ENCODE measurements around the gene TGFB2. TPM values are rescaled to one million over a fixed set of nuclear protein-coding genes. Genes with fewer than 3 reads are reported as not detected.

TGFB2 gene
- total RNA-seq, 1 donor from 2014 or later: 40.1 TPM

DNA sequence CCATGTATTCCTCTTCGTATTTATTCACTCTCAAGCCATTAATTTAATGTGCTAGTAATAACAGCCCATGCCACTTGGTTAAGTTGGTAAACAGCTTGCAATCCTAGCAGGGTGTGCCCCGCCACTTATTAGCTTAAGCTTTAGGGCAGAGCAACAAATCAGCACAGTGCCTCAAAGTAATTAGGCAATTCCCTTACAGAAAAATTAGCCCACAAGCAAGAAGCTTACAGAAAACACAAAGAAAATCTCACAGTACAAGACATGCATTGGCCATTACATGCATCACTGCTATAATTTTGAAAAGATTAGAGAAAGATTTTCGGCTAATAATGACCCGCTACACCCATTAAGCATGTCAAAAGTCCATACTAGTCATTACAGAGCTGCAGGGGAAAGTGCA is 47.6 kb downstream of the TGFB2 start:
- no peak for DNase-seq

DNA sequence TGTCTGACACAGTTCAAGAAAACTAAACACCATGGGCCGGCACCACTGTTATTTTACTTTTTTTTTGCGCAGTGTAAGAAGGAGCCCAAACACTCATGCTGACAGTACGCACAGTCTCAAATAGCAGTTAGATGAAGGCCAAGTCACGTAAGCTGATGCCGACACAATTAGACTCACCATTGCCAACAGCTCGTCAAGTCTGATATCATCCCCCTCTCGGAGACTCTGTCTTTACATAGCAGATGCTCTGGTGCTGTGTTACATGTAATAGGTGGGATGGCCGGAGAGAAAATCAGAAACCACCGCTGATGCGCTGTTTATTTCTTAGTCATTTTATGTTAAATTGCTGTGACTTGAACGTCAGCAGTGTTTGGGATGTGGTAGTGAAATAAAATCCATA is 49.3 kb downstream of the TGFB2 start:
- DNase-seq: peak; percentile 94

DNA sequence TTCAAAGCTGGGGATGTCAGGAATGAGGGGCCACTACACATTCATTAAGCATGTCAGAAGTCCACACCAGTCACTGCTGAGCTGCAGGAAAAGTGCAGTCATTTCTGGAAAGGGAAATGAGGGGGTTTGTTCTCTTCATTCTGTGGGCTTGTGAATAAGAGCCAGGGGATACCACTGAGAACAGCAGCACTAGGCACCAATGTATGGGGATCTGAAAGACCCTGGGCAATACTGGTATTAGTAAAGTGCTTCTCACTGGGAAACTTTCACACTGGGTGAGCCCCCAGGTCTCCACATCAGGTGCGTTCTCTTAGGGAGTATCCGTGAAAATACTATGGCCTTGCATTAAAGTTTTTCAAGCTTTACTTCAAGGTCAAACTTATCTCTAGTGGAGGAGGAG is 49.9 kb downstream of the TGFB2 start:
- DNase-seq: no peak

DNA sequence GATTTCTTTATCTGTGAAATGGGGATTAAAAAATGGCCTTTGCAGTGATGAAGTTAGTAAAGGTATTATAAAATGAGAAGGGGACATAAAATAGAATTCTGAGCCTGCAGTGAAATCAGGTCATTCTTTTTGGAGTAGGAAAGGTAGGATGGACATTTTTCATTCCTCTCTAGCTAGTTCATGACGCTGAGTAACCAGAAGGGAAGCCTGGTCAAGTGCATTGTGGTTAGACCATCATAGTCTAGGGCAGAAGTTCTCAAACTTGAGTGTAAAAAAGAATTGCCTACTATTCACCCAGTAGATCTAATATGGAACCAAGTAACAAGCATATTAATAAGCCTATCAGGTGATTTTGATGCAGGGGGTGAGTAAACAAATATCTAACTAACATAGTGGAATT is 50.8 kb downstream of the TGFB2 start:
- no peak for DNase-seq

DNA sequence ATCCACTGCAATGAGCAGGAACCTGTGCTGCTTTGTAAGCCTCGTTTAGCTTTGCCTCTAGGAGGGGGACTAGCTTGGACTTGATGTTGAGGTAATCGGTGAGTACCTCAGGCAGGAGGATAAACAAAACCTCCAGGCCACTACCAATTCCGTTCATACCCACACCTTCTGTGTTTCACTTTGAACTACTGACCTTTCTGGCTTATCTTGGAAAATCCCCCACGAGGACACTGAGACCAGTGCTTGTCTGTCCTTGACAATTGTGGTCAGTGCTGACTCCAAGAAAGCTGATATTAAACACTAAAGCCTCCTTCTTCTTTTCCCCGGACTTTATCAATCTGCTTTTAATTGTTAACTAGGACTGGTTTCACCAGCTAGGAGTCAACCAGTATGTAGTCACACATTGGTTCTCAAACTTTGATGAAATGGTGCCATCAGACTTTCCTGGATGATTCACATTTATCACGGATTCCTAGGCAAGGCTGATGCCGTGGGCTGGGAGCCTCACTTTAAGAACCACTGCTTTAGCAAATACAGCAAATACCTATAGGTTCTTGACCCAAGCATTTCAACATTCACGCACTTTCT is 52.7 kb downstream of the TGFB2 start:
- DNase-seq: no peak

DNA sequence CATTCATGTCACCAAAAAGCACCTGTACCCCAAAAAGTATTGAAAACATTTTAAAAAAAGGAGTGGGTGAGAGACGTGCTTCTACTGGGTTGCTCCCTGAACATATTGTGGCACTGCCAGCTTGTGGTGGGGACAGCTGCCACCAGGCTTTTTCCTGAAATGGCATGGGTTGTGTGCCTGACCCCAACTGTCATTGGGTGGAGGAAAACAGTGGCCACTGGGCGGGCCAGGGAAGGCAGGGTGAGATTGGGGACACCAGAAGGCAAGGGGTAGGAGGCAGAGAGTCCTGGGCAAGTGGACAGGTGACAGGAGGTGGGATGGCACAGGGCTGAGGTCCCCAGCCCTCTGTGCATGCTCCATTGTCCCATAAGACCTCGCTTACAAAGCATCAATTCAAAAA is 55.5 kb downstream of the TGFB2 start:
- no peak for DNase-seq

DNA sequence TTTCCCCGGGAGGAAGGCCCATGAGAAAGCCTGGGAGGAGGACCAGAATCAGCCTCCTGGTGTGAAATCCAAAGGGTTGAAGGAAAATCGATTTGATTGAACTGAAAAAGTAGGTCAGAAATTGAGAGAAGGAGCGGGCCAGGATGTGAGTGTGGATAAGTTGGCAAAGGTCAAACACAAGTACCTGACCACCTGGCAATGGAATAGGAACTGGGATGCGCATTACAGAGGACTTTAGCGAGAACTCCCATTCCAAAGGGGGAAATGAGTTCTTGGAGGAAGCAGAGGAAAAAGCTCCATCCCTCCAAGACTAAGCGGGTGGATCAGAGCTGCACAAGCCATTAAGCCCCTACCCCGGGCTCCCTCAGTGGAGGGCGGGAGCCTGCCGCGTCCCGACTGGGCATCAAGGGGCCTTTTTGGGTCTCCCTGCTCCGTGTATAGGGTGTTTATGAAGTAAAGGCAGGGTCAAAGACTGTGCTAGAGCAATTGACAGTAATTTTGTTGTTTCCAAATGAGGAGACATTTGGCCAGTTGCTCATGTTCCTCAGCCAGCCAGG is 56.4 kb downstream of the TGFB2 start:
- no peak for DNase-seq

DNA sequence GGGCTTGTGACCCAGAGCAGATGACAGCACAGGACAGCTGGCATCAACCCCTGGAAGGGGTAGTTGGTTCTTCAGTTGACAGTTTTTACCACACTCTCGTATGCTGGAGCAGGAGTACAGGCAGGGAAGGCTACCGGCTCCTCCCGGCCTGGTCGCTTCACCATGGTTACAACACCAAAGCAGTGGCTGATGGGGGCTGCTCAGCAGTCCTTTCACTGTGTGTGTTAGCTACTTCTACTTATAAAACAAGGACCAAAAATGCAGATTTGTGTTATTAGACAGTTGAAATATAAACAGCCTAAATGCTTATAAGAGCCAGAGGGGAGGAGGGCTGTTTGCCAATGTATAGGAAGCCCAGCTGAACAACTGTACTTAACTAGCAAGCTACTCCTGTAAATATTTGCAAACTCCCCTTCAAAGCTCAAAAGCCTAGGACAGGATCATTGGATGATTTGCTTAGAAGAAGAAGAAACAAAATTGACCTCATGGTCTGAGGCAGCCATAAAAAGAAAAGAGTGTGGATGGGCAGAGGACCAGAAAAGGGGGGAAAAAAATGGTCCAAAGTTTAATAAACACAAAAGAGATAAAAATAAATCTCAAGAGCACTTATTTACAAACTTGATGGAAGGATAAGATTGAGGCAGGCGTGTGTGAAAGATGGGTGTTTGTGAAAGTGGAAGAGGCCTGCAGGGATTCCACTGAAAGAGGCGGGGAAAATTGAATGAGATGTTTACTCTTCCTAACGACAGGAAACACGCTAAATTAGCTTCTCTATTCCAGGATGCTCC is 57.1 kb downstream of the TGFB2 start:
- DNase-seq: peak; percentile 82

DNA sequence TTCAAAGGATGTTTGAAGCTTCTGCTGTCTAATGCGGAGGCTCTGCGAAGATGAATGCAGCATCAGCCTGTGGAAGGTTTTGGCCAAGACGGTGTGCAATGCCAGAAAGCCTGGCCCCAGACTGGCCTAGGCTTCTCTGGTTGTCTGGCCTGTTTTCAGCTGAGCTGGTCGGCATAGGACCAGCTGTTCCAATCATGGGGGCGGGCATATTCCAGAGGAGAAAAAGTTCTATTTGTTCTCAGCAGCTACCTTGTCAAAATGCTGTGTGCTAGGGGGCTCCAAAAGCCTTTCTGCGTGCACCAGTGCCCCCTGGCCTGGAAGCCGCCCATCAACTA is 57.6 kb downstream of the TGFB2 start:
- DNase-seq: peak; percentile 74

DNA sequence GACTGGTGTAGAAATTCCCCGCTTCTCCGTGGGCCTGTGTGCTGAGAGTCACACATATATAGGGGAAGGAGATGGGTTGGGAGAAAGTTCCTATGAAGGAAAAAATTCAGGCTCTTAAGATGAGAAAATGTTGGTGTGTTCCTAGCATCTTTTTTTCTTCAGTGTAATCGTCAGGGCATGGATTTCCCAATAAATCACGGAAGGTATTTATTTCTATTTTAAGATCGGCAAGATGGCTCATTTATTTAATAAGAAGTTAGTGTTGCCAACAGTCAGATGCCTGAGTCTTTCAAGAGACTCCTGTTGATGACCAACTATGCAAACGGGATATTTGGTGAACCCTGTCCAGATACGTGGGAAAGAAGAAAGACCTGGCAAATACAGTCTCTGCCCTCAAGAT is 58.2 kb downstream of the TGFB2 start:
- no peak for DNase-seq

DNA sequence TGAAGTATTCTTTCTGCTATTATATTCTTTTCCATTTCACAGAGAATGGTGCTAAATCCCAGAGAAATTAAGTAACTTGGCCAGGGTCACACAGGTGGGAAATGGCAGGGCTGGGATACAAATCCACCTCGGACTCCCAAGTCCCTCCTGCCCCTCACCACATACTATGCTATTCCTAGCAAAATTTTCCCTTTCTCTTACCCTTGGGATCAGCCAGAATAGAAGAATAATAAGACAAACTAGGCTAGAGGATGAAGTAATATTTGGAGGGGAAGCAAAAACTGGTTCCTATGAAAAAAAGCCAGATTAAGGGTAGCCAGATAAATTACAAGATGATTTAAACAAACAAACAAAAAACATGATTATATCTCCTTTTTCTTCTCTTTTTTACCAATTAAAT is 62.5 kb downstream of the TGFB2 start:
- no peak for DNase-seq

DNA sequence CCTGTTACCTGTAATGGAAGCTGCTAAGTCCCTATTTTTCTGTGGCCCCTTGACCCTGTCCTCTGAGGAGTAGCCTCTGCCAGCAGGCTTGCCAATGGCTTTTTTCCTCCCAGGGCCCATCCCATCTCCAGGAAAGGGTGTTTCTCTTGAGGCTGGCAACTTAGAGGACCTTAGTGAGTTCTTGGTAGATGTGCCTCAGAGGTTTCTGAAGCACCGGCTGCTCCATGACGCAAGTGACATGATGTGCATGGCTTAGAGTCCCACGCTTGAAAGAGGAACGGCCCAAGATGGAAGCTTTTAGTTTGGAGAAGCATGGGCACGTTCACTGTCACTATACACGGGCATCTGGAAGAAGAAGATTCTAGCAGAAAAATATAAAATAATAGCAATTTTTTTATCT is 63.0 kb downstream of the TGFB2 start:
- no peak for DNase-seq

DNA sequence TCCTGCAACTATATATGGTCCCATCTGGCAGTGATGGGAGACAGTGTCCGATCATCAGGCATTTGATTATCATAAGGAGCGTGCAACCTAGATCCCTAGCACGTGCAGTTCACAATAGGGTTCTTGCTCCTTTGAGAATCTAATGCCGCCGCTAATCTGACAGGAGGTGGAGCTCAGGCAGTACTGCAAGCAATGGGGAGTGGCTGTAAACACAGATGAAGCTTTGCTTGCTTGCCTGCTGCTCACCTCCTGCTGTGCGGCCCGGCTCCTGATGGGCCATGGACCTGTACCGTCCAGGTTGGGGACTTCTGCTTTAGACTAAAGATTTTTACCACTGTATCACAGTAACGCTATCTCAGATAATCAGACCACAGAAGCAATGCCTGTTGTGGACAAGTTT is 63.8 kb downstream of the TGFB2 start:
- DNase-seq: no peak

DNA sequence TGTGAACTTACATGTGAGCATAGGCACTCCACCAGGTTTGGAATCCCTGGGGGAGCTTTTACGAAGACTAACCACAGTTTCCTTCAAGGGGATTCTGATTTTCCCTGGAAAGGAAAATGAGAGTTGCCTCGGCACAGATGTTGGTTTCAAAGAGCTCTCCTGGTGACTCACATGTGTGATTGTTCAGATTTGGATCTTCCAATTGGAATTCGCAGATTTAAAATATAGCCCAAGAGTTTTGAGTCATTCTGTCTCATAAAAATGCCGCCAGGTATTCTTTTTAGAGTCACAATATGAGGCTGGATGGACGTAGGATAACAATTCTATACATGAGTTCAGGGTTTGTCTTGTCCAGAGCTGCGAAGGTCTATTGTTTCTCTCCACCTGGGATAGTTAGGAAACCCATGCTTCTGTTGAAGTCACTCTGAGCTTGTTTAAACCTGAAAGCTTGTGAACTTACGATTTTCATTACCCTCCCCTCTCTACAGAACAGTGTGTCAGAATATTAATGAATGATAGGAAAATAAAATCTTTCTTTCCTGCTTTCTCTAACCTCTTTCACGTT is 64.9 kb downstream of the TGFB2 start:
- no peak for DNase-seq

DNA sequence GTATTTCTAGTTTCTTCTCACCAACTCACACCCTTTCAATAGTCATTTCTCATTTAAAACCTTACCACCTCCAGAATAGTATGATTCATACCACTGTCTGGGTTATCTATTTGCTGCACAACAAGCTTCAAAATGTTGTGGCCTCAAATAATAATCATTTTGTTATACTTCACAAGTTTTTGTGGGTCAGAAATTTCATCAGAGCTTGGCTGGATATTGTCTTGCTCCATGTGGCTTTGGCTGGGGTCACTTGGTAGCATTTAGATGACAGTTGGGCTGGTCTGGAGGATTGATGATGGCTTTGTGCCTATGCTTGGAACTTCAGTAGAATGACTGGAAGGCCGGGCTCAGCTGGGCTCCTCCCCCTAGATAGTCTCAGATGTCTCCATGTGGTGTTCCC is 66.0 kb downstream of the TGFB2 start:
- no peak for DNase-seq

DNA sequence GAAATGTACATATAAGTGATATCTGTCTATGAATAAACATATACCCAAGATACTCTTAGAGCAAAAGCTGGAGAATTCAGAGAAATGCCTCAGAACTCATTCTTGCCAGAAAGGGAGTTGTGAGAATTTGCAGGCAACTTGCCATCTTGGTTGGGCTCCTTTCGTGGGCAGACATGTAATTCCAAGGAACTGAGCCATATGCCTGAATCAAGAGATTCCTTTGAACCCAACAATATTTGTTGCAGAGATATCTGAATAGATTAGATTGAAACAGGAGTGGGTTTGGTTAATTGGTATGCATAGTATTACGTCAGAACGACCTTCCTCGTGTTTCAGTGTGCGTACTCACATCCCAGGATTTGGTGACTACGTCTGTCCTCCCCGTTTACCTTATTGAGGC is 67.0 kb downstream of the TGFB2 start:
- DNase-seq: no peak

DNA sequence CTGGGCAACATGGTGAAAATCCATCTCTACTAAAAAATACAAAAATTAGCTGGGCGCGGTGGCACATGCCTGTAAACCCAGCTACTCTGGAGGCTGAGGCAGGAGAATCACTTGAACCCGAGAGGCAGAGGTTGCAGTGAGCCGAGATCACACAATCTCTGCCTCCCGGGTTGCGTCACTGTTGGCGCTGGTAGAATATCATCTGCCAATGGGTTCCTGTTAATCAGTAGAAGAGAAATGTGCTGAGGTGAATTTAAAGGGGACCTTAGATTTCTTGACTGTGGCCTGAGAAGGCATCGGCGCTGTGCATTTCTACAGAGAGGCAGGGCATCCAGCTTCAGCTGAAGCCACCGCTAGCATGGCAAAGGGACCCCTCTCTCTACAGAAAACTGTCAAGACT is 68.0 kb downstream of the TGFB2 start:
- no peak for DNase-seq

DNA sequence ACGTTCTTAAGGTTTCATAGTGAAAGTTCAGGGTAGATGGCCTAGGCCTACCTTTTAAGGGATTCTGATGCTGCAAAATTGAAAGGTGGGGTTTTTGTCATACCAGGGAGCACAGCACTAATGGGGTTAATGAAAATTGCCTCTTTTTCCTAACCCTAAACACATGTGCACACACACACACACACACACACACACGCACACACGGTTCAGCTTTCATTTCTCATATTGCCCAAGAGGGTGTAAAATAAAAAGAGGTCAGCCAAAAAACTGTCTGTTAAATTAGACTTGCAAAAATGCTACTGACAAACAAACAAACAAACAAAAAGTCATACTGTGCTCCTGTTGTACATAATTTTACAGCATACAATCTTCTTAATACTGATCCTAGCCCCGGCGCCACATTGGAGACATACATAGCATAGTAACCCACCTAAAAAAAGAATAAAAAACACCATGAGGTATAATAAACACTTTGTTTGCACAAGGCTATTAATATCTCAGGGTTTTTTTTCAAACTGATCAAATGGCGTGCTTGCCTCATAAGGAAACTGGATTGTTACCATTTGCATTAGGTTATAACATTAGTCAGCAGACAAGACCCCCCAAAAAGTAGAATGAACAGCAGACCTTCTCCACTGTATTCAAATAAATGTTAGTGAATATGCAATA is 69.1 kb downstream of the TGFB2 start:
- no peak for DNase-seq

DNA sequence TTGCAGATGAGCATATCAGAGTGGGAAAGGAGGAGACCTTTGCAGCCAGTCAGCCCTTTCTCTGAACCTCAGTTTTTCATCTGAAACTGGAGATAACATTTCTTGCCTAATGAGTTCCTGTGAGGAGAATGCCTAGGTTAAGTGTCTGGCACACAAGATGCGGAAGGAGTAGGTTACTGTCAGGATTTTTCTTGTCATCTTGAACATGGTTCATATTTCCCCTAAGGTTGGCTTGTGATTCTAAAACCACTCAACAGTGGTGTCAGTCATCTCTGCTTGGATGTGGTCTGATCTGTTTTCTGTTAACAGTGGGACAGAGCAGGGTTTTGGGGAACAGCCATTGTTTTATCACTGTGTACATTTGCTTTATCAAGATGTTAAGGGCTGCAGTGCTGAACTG is 70.6 kb downstream of the TGFB2 start:
- no peak for DNase-seq

DNA sequence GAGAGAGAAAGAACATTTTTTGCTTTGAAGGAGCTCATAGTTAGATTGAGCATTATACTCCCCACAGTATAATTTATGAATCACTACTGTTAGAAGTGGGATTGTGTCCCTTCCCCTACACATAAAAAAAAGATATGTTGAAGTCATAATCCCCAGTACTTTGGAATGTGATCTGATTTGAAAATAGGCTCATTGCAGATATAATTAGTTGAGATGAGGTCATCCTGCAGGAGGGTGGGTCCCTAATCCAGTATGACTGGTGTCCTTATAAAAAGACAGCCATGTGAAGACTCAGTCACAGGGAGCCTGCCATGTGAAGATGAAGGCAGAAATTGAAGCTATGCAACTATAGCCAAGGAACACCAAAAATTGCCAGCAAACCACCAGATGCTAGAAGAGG is 76.4 kb downstream of the TGFB2 start:
- no peak for DNase-seq

DNA sequence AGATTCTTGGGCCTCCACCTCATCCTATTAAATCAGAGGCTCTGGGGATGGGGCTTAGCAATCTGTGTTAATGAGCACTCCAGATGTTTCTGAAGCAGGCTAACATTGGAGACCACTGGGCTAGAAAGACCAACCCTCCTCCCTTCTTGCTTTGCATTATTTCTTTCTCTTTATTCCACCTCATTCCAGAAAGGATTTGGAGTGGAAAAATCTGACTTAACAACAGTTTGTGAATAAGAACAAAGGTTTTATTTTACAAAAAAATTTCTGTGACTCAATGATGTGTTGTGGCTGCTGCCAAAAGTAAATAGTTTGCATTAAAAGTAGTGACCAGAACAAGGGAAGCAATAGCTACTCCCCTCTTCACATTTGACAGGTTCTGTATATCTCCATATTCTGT is 79.4 kb downstream of the TGFB2 start:
- DNase-seq: no peak

DNA sequence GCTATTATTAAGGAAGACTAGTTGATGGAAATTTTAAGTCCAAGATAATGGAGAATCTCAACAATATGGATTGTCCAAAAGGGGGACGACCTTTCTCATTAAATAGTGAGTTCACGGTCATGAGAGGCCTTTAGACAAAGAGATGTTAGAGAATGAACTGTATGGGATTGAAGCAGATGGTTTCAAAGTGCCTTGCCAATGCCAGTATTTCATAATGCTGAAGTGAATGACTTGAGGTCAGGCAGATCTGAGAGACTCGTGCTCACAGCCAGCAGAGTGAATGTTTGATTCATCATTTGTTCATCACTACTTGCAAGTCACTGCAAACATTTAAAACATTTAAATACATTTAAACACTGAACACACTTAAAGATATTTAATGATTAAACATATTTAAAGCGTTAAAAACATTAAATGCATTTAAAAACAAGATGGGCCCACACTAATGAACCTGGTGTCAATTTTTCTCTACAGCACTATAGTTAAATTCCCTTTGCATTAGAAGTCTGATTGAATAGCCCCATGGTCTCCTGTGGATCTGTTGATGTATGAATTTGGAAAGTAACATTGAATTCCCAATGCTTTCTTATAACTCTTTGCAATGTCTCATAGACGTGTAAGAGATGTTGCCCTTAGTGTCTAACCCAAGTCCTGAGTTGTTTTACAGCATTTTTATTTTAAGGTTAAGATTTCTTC is 80.7 kb downstream of the TGFB2 start:
- DNase-seq: no peak

DNA sequence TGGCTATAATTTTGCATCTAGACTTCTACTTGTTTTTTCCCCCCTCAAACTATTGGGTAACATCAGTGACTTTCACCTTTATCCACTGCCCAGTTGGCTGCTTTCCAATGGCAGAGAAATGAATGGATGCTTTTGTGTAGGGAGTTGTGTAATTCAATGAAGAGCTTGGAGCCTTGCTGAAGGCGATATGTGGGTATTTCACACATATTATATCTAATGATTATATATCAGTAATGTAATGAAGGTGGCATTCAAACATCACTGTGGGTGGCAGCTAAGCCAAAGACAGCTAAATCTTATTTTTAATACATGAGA is 81.2 kb downstream of the TGFB2 start:
- peak; percentile 56 for DNase-seq
